Measurements from ENCODE around the gene TAS1R2.

TAS1R2 gene

GRCh38 chr1:18881642-18882431, 22.4 kb upstream of the TAS1R2 start (continued):
- TF ChIP-seq OSR1 (CRISPR knock-in tag; IDR thresholded peaks at IDR 0.05) (no peak), TCF4 (CRISPR knock-in tag; IDR thresholded peaks at IDR 0.05; ENCODE audit: borderline replicate concordance) (no peak), ARNTL (CRISPR knock-in tag; IDR thresholded peaks at IDR 0.05; ENCODE audit: borderline replicate concordance, low read depth) (no peak)

DNA sequence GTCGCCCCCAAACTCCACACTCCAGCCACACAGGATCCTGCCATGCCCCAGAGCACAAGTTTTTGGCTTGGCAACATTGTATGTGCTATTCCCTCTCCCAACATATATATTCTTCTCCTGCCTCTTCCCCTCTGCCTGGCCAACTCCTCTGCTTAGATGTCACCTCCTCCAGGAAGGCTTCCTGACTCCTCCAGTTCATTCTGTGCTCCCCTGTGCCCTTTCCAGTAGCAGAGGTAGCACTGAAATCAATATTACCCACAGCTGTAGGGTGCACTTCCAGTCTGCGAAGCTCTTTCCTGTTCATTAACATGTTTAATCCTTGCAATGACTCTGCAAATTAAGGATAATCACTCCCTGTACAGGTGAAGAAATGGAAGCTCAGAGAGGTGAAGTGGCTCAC, 21.7 kb upstream of the TAS1R2 start:
- TF ChIP-seq ZNF565 (CRISPR knock-in tag; conservative IDR thresholded peaks at IDR 0.05; ENCODE audit: low read depth) (no peak), ESRRG (CRISPR knock-in tag; IDR thresholded peaks at IDR 0.05) (no peak), ARNTL (CRISPR knock-in tag; IDR thresholded peaks at IDR 0.05; ENCODE audit: borderline replicate concordance, low read depth) (no peak), ZNF70 (CRISPR knock-in tag; IDR thresholded peaks at IDR 0.05) (no peak), CSDC2 (CRISPR knock-in tag; IDR thresholded peaks at IDR 0.05) (no peak), RARB (CRISPR knock-in tag; IDR thresholded peaks at IDR 0.05) (no peak), SNAI2 (CRISPR knock-in tag; IDR thresholded peaks at IDR 0.05) (no peak), ZNF8 (CRISPR knock-in tag; IDR thresholded peaks at IDR 0.05) (no peak), GLIS3 (CRISPR knock-in tag; IDR thresholded peaks at IDR 0.05) (no peak), TCF4 (CRISPR knock-in tag; IDR thresholded peaks at IDR 0.05; ENCODE audit: borderline replicate concordance) (no peak), CSRNP3 (CRISPR knock-in tag; IDR thresholded peaks at IDR 0.05) (no peak), PPARA (CRISPR knock-in tag; IDR thresholded peaks at IDR 0.05; ENCODE audit: borderline replicate concordance) (no peak), OSR1 (CRISPR knock-in tag; IDR thresholded peaks at IDR 0.05) (no peak), ZFP30 (CRISPR knock-in tag; IDR thresholded peaks at IDR 0.05) (no peak)
- TF ChIP-seq, protein P1, sequence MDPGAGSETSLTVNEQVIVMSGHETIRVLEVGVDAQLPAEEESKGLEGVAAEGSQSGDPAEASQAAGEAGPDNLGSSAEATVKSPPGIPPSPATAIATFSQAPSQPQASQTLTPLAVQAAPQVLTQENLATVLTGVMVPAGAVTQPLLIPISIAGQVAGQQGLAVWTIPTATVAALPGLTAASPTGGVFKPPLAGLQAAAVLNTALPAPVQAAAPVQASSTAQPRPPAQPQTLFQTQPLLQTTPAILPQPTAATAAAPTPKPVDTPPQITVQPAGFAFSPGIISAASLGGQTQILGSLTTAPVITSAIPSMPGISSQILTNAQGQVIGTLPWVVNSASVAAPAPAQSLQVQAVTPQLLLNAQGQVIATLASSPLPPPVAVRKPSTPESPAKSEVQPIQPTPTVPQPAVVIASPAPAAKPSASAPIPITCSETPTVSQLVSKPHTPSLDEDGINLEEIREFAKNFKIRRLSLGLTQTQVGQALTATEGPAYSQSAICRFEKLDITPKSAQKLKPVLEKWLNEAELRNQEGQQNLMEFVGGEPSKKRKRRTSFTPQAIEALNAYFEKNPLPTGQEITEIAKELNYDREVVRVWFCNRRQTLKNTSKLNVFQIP (CRISPR knock-in tag; IDR thresholded peaks at IDR 0.05; ENCODE audit: borderline replicate concordance, low read depth), result no peak
- ATAC-seq, result no peak

GRCh38 chr1:18880585-18880984, 21.1 kb upstream of the TAS1R2 start:
- no peak for TF ChIP-seq ZC3H10 (CRISPR knock-in tag; IDR thresholded peaks at IDR 0.05)
- TF ChIP-seq ZNF70 (CRISPR knock-in tag; IDR thresholded peaks at IDR 0.05), result no peak
- no peak for TF ChIP-seq ZNF565 (CRISPR knock-in tag; conservative IDR thresholded peaks at IDR 0.05; ENCODE audit: low read depth)
- no peak for TF ChIP-seq ESRRG (CRISPR knock-in tag; IDR thresholded peaks at IDR 0.05)
- no peak for ATAC-seq

DNA sequence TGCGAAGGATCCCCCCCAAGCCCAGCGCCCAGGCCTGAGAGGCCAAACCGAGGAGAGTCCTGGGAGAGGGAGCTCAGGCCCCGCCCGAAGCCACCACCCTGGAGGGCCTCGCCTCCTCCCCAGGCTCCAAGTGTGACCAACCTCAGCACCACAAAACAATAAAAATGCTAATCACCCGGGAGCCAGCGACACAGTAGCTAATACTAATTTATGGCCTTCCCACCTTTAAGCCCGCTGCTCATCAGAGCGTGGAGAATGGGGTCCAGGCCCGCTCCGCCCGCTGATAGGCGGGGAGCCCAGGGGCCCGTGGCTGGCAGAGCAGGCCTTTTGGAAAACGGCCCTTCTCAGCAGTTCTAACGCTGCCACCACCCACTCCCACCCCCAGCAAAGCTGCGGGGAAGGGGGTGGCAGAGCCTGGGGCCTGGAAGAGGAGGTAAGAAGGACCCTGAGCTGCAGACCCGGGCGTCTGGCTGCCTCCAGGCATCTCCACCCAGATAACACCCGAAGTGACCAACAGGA, 20.4 kb upstream of the TAS1R2 start:
- TF ChIP-seq, protein P2, sequence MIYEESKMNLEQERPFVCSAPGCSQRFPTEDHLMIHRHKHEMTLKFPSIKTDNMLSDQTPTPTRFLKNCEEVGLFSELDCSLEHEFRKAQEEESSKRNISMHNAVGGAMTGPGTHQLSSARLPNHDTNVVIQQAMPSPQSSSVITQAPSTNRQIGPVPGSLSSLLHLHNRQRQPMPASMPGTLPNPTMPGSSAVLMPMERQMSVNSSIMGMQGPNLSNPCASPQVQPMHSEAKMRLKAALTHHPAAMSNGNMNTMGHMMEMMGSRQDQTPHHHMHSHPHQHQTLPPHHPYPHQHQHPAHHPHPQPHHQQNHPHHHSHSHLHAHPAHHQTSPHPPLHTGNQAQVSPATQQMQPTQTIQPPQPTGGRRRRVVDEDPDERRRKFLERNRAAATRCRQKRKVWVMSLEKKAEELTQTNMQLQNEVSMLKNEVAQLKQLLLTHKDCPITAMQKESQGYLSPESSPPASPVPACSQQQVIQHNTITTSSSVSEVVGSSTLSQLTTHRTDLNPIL (CRISPR knock-in tag; IDR thresholded peaks at IDR 0.05; ENCODE audit: low read depth), result no peak
- TF ChIP-seq TSHZ2 (CRISPR knock-in tag; IDR thresholded peaks at IDR 0.05) (no peak), ZNF8 (CRISPR knock-in tag; IDR thresholded peaks at IDR 0.05) (no peak), ZNF70 (CRISPR knock-in tag; IDR thresholded peaks at IDR 0.05) (no peak), GLIS3 (CRISPR knock-in tag; IDR thresholded peaks at IDR 0.05) (no peak), TCF4 (CRISPR knock-in tag; IDR thresholded peaks at IDR 0.05; ENCODE audit: borderline replicate concordance) (no peak)
- ATAC-seq, result no peak
